Measurements from ENCODE around the gene MED10.

Gene MED10

GRCh38 chr5:6396836-6397535, 18.6 kb upstream of the MED10 start:
- Histone ChIP-seq H3K27me3 (ENCODE audit: insufficient read depth, low read length) (no peaks in the 10 kb centered on the region), H3K9me3 (ENCODE audit: insufficient read depth, low read depth, low read length) (no peaks in the 10 kb centered on the region)

GRCh38 chr5:6396043-6396442, 17.7 kb upstream of the MED10 start:
- H3K9ac ChIP-seq (ENCODE audit: low read depth, low read length): no peak overlapping the region
- no peak overlapping the region for H3K4me3 ChIP-seq (ENCODE audit: low read length)
- no peaks in the 10 kb centered on the region for H3K27me3 ChIP-seq (ENCODE audit: insufficient read depth, low read length)
- H3K9me3 ChIP-seq (ENCODE audit: insufficient read depth, low read depth, low read length): no peaks in the 10 kb centered on the region
- no peaks in the 10 kb centered on the region for H3K4me1 ChIP-seq (ENCODE audit: insufficient read depth, low read length)
- H3K36me3 ChIP-seq (ENCODE audit: insufficient read depth, low read depth, low read length): no peaks in the 10 kb centered on the region
- no peak overlapping the region for H3K27ac ChIP-seq (ENCODE audit: low read length)

More at GRCh38 chr5:6396836-6397535, 18.6 kb upstream of the MED10 start:
- Histone ChIP-seq H3K4me1 (ENCODE audit: insufficient read depth, low read length) (no peaks in the 10 kb centered on the region), H3K36me3 (ENCODE audit: insufficient read depth, low read depth, low read length) (no peaks in the 10 kb centered on the region), H3K27ac (ENCODE audit: low read length) (no peak overlapping the region), H3K9ac (ENCODE audit: low read depth, low read length) (no peak overlapping the region), H3K4me3 (ENCODE audit: low read length) (no peak overlapping the region)

- Histone ChIP-seq H3K9me3 (ENCODE audit: insufficient read depth, low read depth, low read length) (no peaks in the 10 kb centered on the region), H3K27ac (ENCODE audit: low read length) (no peak overlapping the region), H3K27me3 (ENCODE audit: insufficient read depth, low read length) (no peaks in the 10 kb centered on the region), H3K9ac (ENCODE audit: low read depth, low read length) (no peak overlapping the region), H3K36me3 (ENCODE audit: insufficient read depth, low read depth, low read length) (no peaks in the 10 kb centered on the region), H3K4me3 (ENCODE audit: low read length) (no peak overlapping the region), H3K4me1 (ENCODE audit: insufficient read depth, low read length) (no peaks in the 10 kb centered on the region)
Measured at GRCh38 chr5:6395621-6396020, 17.3 kb upstream of the MED10 start.

- Histone ChIP-seq H3K9ac (ENCODE audit: low read depth, low read length) (no peak overlapping the region), H3K9me3 (ENCODE audit: insufficient read depth, low read depth, low read length) (no peaks in the 10 kb centered on the region)
Measured at GRCh38 chr5:6395102-6395445, 16.7 kb upstream of the MED10 start.

GRCh38 chr5:6394429-6395101, 16.2 kb upstream of the MED10 start:
- Histone ChIP-seq H3K4me3 (ENCODE audit: low read length) (no peak overlapping the region), H3K9ac (ENCODE audit: low read depth, low read length) (no peak overlapping the region), H3K4me1 (ENCODE audit: insufficient read depth, low read length) (no peaks in the 10 kb centered on the region), H3K36me3 (ENCODE audit: insufficient read depth, low read depth, low read length) (no peaks in the 10 kb centered on the region), H3K9me3 (ENCODE audit: insufficient read depth, low read depth, low read length) (no peaks in the 10 kb centered on the region), H3K27ac (ENCODE audit: low read length) (no peak overlapping the region), H3K27me3 (ENCODE audit: insufficient read depth, low read length) (no peaks in the 10 kb centered on the region)

More at GRCh38 chr5:6395102-6395445, 16.7 kb upstream of the MED10 start:
- H3K27me3 ChIP-seq (ENCODE audit: insufficient read depth, low read length): no peaks in the 10 kb centered on the region
- no peak overlapping the region for H3K27ac ChIP-seq (ENCODE audit: low read length)
- H3K4me1 ChIP-seq (ENCODE audit: insufficient read depth, low read length): no peaks in the 10 kb centered on the region
- no peaks in the 10 kb centered on the region for H3K36me3 ChIP-seq (ENCODE audit: insufficient read depth, low read depth, low read length)
- no peak overlapping the region for H3K4me3 ChIP-seq (ENCODE audit: low read length)

GRCh38 chr5:6393596-6394194, 15.3 kb upstream of the MED10 start:
- no peaks in the 10 kb centered on the region for H3K4me1 ChIP-seq (ENCODE audit: insufficient read depth, low read length)
- no peaks in the 10 kb centered on the region for H3K27me3 ChIP-seq (ENCODE audit: insufficient read depth, low read length)
- no peaks in the 10 kb centered on the region for H3K36me3 ChIP-seq (ENCODE audit: insufficient read depth, low read depth, low read length)
- no peak overlapping the region for H3K4me3 ChIP-seq (ENCODE audit: low read length)
- H3K9ac ChIP-seq (ENCODE audit: low read depth, low read length): no peak overlapping the region
- no peaks in the 10 kb centered on the region for H3K9me3 ChIP-seq (ENCODE audit: insufficient read depth, low read depth, low read length)
- no peak overlapping the region for H3K27ac ChIP-seq (ENCODE audit: low read length)

GRCh38 chr5:6392561-6392960, 14.2 kb upstream of the MED10 start:
- no peaks in the 10 kb centered on the region for H3K9me3 ChIP-seq (ENCODE audit: insufficient read depth, low read depth, low read length)
- no peaks in the 10 kb centered on the region for H3K36me3 ChIP-seq (ENCODE audit: insufficient read depth, low read depth, low read length)
- no peak overlapping the region for H3K4me3 ChIP-seq (ENCODE audit: low read length)
- no peaks in the 10 kb centered on the region for H3K4me1 ChIP-seq (ENCODE audit: insufficient read depth, low read length)
- no peak overlapping the region for H3K27ac ChIP-seq (ENCODE audit: low read length)
- H3K27me3 ChIP-seq (ENCODE audit: insufficient read depth, low read length): no peaks in the 10 kb centered on the region
- no peak overlapping the region for H3K9ac ChIP-seq (ENCODE audit: low read depth, low read length)

GRCh38 chr5:6391151-6391550, 12.8 kb upstream of the MED10 start:
- Histone ChIP-seq H3K9me3 (ENCODE audit: insufficient read depth, low read depth, low read length) (no peaks in the 10 kb centered on the region), H3K4me1 (ENCODE audit: insufficient read depth, low read length) (no peaks in the 10 kb centered on the region), H3K27me3 (ENCODE audit: insufficient read depth, low read length) (no peaks in the 10 kb centered on the region), H3K9ac (ENCODE audit: low read depth, low read length) (no peak overlapping the region), H3K27ac (ENCODE audit: low read length) (no peak overlapping the region), H3K4me3 (ENCODE audit: low read length) (no peak overlapping the region), H3K36me3 (ENCODE audit: insufficient read depth, low read depth, low read length) (no peaks in the 10 kb centered on the region)

- Histone ChIP-seq H3K4me3 (ENCODE audit: low read length) (no peak overlapping the region), H3K9ac (ENCODE audit: low read depth, low read length) (no peak overlapping the region), H3K9me3 (ENCODE audit: insufficient read depth, low read depth, low read length) (no peaks in the 10 kb centered on the region), H3K27ac (ENCODE audit: low read length) (no peak overlapping the region), H3K4me1 (ENCODE audit: insufficient read depth, low read length) (no peaks in the 10 kb centered on the region), H3K27me3 (ENCODE audit: insufficient read depth, low read length) (no peaks in the 10 kb centered on the region), H3K36me3 (ENCODE audit: insufficient read depth, low read depth, low read length) (no peaks in the 10 kb centered on the region)
Measured at GRCh38 chr5:6389946-6390530, 11.7 kb upstream of the MED10 start.

- H3K27ac ChIP-seq (ENCODE audit: low read length): no peak overlapping the region
- no peak overlapping the region for H3K4me3 ChIP-seq (ENCODE audit: low read length)
- no peaks in the 10 kb centered on the region for H3K27me3 ChIP-seq (ENCODE audit: insufficient read depth, low read length)
- H3K4me1 ChIP-seq (ENCODE audit: insufficient read depth, low read length): no peaks in the 10 kb centered on the region
- no peaks in the 10 kb centered on the region for H3K9me3 ChIP-seq (ENCODE audit: insufficient read depth, low read depth, low read length)
- no peaks in the 10 kb centered on the region for H3K36me3 ChIP-seq (ENCODE audit: insufficient read depth, low read depth, low read length)
- no peak overlapping the region for H3K9ac ChIP-seq (ENCODE audit: low read depth, low read length)
Measured at GRCh38 chr5:6389397-6389796, 11.1 kb upstream of the MED10 start.

- Histone ChIP-seq H3K36me3 (ENCODE audit: insufficient read depth, low read depth, low read length) (no peaks in the 10 kb centered on the region), H3K4me1 (ENCODE audit: insufficient read depth, low read length) (no peaks in the 10 kb centered on the region), H3K27ac (ENCODE audit: low read length) (no peak overlapping the region), H3K9me3 (ENCODE audit: insufficient read depth, low read depth, low read length) (no peaks in the 10 kb centered on the region), H3K4me3 (ENCODE audit: low read length) (no peak overlapping the region), H3K9ac (ENCODE audit: low read depth, low read length) (no peak overlapping the region), H3K27me3 (ENCODE audit: insufficient read depth, low read length) (no peaks in the 10 kb centered on the region)
Measured at GRCh38 chr5:6387970-6388369, 9.6 kb upstream of the MED10 start.

- Histone ChIP-seq H3K36me3 (ENCODE audit: insufficient read depth, low read depth, low read length) (no peaks in the 10 kb centered on the region), H3K27me3 (ENCODE audit: insufficient read depth, low read length) (no peaks in the 10 kb centered on the region), H3K27ac (ENCODE audit: low read length) (no peak overlapping the region), H3K4me1 (ENCODE audit: insufficient read depth, low read length) (no peaks in the 10 kb centered on the region), H3K9me3 (ENCODE audit: insufficient read depth, low read depth, low read length) (no peaks in the 10 kb centered on the region), H3K4me3 (ENCODE audit: low read length) (no peak overlapping the region), H3K9ac (ENCODE audit: low read depth, low read length) (no peak overlapping the region)
Measured at GRCh38 chr5:6386271-6386670, 7.9 kb upstream of the MED10 start.
